ENCODE results near the gene FAT4. TPM values are rescaled to one million over a fixed set of nuclear protein-coding genes. Genes with fewer than 3 reads are reported as not detected.

Gene FAT4
- total and polyA plus RNA-seq, 9 of the 15 experiments (the other 6 are each of a cell fraction or from before 2014, with no cell fraction given) = 0.01 TPM; not detected in 8

DNA sequence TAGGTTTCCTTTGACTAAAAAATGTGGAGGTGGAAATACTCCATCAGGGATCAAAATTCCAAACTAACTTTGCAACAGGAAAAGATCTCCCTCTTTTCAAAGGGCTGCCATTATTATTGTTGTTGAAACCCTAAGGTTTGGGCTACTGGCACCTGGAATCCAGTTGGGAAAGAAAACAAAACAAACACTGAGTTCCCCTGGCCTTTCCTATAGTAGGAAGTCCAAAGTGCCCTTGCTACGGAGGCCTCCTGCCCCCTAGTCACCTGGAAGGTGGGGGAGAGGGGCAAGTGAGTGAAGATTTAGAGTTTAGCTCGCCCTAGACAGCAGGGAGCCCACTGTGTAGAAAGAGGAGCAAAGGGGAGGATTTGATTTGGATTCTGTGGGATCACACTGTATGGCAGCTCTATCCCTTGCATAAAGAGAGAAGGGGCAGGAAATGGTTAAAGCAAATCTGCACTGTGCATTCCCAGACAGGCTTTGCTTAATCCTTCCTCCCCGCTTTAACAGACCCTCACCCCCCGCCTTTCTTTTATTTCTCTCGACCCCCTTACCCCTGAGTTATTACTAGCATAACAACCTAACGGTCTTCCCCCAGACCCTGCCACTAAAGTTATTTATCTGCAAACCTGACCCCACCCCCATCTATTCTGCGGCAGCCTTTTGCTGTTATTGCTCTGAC, 627 bp upstream of the FAT4 start:
- BruUV-seq (replicated peaks) = no TSS peak
- Histone ChIP-seq H3K9me3 (replicated peaks; ENCODE audit: control insufficient read depth, insufficient read depth, low read depth, low read length) (no peaks in the 10 kb centered on the region), H3K27ac (ENCODE audit: extremely low read depth, low read depth, low read length) (no peak overlapping the region), H3K9ac (ENCODE audit: insufficient read depth in 1 of 2, low read depth in 2 of 2, low read length in 2 of 2) (no peak overlapping the region), H3K79me2 (ENCODE audit: control insufficient read depth, insufficient read depth, low read length) (no peaks in the 10 kb centered on the region), H3K4me2 (ENCODE audit: insufficient read depth, low read length) (no peak overlapping the region), H4K20me1 (replicated peaks; ENCODE audit: control insufficient read depth, insufficient read depth, low read length) (no peaks in the 10 kb centered on the region), H3K4me3 (no peak overlapping the region), H2AFZ (ENCODE audit: low read depth, low read length) (no peak overlapping the region), H3K36me3 (ENCODE audit: control insufficient read depth, insufficient read depth, low read length) (no peaks in the 10 kb centered on the region), H3K9me1 (ENCODE audit: control insufficient read depth, insufficient read depth, low read length) (no peaks in the 10 kb centered on the region), H3K27me3 (ENCODE audit: control insufficient read depth in 2 of 2, insufficient read depth in 2 of 2, low read length in 2 of 2) (peaks cover 0 to 13% of the 10 kb centered on the region in 2 experiments; a peak in 2 of 5 replicates), H3K4me1 (replicated peaks in 1 of 2; ENCODE audit: control insufficient read depth in 2 of 2, insufficient read depth in 2 of 2, low read length in 2 of 2) (peaks cover 0 to 24% of the 10 kb centered on the region in 2 experiments; a peak in 2 of 5 replicates)
- no peak for ATAC-seq
- intact Hi-C loops (cut with micrococcal nuclease) = loop anchor here (1.0 to 10.0 kb wide), 4 partner anchors 428 to 1082 kb away; no protein-coding TSS in a partner anchor
- POLR2A ChIA-PET = no interaction called here
- 8% methylated on average over 7 of the region's 7 CpGs for WGBS (ENCODE audit: insufficient coverage, low coverage, missing lambda C conversion rate)
- in situ Hi-C loops (cut with MboI) = loop anchor here (25.0 kb wide), 1 partner anchor 423 kb away; no protein-coding TSS in a partner anchor
- FAIRE-seq = no peak
- CTCF ChIA-PET (ENCODE audit: low intra/inter-chr PET ratio) = interaction anchor here (0.5 to 1.7 kb wide), 3 partner anchors 300 to 1319 kb away, joined by 3 to 6 read pairs (median 3); no protein-coding TSS in a partner anchor
- no peak for DNase-seq (ENCODE audit: extremely low read depth in 1 of 4, low spot score in 3 of 4)
- TF ChIP-seq ZSCAN32 (CRISPR knock-in tag; IDR thresholded peaks at IDR 0.05) = no peak
- no peak for TF ChIP-seq ZNF175 (CRISPR knock-in tag; IDR thresholded peaks at IDR 0.05; ENCODE audit: low read depth)
- TF ChIP-seq ZNF124 (CRISPR knock-in tag; IDR thresholded peaks at IDR 0.05) = no peak
- no peak for TF ChIP-seq HMG20B (CRISPR knock-in tag; IDR thresholded peaks at IDR 0.05)
- TF ChIP-seq SMARCA4 (IDR thresholded peaks at IDR 0.05) = no peak
- TF ChIP-seq FOS (IDR thresholded peaks at IDR 0.05; ENCODE audit: extremely low read depth, insufficient read length) = no peak
- TF ChIP-seq ZNF644 (tag; IDR thresholded peaks at IDR 0.05; ENCODE audit: low read depth) = no peak
- no peak for TF ChIP-seq STAT5A (IDR thresholded peaks at IDR 0.05; ENCODE audit: borderline replicate concordance, low read length)
- TF ChIP-seq, protein P1, sequence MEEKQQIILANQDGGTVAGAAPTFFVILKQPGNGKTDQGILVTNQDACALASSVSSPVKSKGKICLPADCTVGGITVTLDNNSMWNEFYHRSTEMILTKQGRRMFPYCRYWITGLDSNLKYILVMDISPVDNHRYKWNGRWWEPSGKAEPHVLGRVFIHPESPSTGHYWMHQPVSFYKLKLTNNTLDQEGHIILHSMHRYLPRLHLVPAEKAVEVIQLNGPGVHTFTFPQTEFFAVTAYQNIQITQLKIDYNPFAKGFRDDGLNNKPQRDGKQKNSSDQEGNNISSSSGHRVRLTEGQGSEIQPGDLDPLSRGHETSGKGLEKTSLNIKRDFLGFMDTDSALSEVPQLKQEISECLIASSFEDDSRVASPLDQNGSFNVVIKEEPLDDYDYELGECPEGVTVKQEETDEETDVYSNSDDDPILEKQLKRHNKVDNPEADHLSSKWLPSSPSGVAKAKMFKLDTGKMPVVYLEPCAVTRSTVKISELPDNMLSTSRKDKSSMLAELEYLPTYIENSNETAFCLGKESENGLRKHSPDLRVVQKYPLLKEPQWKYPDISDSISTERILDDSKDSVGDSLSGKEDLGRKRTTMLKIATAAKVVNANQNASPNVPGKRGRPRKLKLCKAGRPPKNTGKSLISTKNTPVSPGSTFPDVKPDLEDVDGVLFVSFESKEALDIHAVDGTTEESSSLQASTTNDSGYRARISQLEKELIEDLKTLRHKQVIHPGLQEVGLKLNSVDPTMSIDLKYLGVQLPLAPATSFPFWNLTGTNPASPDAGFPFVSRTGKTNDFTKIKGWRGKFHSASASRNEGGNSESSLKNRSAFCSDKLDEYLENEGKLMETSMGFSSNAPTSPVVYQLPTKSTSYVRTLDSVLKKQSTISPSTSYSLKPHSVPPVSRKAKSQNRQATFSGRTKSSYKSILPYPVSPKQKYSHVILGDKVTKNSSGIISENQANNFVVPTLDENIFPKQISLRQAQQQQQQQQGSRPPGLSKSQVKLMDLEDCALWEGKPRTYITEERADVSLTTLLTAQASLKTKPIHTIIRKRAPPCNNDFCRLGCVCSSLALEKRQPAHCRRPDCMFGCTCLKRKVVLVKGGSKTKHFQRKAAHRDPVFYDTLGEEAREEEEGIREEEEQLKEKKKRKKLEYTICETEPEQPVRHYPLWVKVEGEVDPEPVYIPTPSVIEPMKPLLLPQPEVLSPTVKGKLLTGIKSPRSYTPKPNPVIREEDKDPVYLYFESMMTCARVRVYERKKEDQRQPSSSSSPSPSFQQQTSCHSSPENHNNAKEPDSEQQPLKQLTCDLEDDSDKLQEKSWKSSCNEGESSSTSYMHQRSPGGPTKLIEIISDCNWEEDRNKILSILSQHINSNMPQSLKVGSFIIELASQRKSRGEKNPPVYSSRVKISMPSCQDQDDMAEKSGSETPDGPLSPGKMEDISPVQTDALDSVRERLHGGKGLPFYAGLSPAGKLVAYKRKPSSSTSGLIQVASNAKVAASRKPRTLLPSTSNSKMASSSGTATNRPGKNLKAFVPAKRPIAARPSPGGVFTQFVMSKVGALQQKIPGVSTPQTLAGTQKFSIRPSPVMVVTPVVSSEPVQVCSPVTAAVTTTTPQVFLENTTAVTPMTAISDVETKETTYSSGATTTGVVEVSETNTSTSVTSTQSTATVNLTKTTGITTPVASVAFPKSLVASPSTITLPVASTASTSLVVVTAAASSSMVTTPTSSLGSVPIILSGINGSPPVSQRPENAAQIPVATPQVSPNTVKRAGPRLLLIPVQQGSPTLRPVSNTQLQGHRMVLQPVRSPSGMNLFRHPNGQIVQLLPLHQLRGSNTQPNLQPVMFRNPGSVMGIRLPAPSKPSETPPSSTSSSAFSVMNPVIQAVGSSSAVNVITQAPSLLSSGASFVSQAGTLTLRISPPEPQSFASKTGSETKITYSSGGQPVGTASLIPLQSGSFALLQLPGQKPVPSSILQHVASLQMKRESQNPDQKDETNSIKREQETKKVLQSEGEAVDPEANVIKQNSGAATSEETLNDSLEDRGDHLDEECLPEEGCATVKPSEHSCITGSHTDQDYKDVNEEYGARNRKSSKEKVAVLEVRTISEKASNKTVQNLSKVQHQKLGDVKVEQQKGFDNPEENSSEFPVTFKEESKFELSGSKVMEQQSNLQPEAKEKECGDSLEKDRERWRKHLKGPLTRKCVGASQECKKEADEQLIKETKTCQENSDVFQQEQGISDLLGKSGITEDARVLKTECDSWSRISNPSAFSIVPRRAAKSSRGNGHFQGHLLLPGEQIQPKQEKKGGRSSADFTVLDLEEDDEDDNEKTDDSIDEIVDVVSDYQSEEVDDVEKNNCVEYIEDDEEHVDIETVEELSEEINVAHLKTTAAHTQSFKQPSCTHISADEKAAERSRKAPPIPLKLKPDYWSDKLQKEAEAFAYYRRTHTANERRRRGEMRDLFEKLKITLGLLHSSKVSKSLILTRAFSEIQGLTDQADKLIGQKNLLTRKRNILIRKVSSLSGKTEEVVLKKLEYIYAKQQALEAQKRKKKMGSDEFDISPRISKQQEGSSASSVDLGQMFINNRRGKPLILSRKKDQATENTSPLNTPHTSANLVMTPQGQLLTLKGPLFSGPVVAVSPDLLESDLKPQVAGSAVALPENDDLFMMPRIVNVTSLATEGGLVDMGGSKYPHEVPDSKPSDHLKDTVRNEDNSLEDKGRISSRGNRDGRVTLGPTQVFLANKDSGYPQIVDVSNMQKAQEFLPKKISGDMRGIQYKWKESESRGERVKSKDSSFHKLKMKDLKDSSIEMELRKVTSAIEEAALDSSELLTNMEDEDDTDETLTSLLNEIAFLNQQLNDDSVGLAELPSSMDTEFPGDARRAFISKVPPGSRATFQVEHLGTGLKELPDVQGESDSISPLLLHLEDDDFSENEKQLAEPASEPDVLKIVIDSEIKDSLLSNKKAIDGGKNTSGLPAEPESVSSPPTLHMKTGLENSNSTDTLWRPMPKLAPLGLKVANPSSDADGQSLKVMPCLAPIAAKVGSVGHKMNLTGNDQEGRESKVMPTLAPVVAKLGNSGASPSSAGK (IDR thresholded peaks at IDR 0.05) = no peak
